GM12875 (cell line): ENCODE data around the gene U2AF2.

ENCODE experiments used
- H3K4me3 ChIP-seq: one replicate; pipeline ENCODE4 v1.5.1; 2011; ENCODE audit warnings: low read depth, low read length, control low read depth
- TF ChIP-seq, protein P1 (sequence below): IDR thresholded peaks from 2 replicates; pipeline ENCODE4 v1.5.1; 2011; ENCODE audit warnings: low read depth, mild to moderate bottlenecking, control low read depth, inconsistent platforms, low read length, moderate library complexity, borderline replicate concordance; ENCODE audit not compliant: insufficient read depth

Gene U2AF2

DNA sequence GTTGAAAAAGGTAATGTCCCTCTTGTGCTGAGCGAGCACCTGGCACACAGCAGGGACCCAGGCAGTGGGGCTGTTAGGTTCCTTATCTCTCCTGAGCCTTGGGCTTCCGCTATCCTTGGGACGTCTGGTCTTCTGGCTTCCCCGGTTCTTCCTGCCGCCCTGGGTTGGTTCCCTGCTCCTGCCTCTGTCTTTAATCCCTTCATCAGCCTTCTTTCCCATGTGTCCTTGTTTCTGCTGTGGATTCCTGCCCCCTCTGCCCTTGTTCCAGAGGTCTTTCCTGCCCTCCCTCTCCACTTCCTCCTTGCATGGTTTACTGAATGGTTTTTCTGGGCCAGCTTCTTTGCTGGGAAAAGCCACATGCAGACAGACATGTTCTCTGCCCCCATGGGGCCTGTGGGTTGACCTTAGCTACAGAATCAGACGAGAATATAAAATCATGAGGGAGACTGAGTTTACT, 22.8 kb downstream of the U2AF2 start:
- TF ChIP-seq, protein P1, sequence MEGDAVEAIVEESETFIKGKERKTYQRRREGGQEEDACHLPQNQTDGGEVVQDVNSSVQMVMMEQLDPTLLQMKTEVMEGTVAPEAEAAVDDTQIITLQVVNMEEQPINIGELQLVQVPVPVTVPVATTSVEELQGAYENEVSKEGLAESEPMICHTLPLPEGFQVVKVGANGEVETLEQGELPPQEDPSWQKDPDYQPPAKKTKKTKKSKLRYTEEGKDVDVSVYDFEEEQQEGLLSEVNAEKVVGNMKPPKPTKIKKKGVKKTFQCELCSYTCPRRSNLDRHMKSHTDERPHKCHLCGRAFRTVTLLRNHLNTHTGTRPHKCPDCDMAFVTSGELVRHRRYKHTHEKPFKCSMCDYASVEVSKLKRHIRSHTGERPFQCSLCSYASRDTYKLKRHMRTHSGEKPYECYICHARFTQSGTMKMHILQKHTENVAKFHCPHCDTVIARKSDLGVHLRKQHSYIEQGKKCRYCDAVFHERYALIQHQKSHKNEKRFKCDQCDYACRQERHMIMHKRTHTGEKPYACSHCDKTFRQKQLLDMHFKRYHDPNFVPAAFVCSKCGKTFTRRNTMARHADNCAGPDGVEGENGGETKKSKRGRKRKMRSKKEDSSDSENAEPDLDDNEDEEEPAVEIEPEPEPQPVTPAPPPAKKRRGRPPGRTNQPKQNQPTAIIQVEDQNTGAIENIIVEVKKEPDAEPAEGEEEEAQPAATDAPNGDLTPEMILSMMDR, result no peak
- peak overlapping the region; percentile 94 for H3K4me3 ChIP-seq

DNA sequence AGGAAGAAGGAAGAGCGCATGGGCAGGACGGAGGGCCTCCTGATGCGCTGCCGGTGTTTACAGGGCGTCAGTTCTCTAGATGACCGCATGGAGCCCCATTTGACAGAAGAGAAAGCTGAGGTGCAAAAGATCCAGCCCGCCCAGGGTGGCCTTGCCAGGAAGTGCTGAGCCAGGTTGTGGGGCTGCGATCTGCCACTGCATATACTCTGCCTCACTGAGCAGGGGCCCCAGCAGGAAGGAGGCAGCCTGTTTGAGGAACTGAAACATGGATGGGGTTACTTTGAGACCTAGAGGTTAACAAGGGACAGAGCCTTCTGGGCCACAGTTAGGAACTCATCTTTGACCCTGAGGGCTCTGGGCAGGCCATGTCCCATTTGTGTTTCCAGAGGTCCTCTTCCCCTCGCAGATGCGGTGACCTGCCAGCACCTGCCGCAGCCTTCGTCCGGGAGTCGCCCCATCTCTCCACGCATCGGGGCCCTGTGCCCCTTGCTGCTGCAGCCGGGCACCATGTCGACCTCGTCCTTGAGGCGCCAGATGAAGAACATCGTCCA, 23.4 kb downstream of the U2AF2 start:
- TF ChIP-seq, protein P1, result peak; percentile 70
- H3K4me3 ChIP-seq, result peak overlapping the region; percentile 94

DNA sequence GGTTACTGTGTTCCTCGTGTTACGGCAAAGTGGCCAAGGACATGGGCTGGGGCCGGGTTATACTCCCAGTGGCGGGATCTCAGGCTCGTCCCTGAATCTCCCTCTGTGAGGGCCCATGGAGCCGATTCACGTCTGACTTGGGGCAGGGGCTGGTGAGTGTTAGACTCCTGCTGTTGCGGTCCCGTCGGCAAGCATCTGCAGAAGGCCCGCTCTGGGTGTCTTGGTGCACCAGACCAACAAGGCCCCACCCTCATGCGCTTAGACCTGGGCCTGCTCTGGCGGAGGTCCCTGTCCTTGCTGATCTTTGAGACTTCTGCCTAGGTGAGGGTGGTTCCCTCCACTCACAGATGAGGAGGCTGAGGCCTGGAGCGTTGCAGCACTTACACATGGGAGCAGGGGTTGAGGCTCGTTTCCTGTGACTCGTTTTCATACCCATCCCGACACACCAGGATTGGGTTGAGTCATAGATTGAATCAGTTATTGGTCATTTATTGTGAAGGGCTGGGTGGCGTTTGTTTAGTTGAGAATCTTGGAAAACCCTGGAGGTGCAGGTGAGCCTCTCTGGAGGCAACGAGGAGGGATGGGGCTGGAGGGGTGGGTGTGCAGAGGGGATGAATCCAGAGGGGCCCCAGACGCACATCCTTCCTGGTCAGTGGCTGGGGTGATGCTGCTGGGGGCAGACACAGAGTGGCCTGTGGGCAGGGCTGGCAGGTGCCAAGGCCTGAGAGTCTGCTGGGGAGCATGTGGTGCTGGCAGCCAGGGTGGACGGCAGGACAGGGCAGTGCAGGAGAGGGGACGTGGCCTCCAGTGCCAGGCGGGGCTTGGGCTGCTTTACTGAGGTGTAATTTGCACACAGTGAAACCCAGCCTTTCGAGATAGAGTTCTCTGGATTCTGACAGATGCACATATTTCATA, 24.8 kb downstream of the U2AF2 start:
- H3K4me3 ChIP-seq, result no peak overlapping the region
- TF ChIP-seq, protein P1, result no peak

DNA sequence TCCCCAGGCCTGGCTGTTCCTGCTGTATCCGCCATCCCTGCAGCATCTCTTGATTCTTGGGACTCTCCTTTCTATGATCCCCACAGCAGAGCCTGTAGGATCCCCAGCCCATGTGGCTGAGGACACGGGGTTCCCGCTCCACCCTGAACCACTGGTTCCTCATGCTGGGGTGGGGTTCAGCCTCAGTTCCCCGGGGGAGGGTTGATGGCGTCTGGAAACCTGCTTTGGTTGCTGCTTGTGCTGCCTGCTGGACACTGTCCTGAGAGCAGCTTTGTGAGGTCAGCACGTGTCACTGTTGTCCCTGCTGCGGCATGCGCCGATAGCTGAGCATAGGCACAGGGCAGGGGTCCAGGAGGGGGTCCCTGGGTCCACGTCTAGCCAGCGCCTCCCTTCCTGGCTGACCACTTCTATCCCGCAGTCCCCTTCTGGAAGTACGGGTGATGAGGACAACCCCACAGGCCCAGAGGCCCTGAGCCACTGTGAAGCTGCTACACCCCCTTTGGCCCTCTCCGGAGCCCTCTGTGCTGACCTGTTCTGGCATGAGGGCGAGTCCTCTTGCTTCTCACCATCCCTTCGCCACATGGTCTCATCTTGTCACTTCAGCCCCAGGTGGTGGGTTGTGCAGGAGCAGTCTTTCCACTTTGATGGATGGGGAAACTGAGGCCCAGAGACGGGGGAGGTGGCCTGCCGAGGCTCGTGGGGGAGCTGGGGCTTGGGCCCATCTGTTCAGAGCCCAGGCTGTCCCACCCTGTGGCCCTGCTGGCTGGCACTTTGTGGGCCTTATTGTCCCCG, 25.7 kb downstream of the U2AF2 start:
- no peak overlapping the region for H3K4me3 ChIP-seq
- TF ChIP-seq, protein P1, result no peak

DNA sequence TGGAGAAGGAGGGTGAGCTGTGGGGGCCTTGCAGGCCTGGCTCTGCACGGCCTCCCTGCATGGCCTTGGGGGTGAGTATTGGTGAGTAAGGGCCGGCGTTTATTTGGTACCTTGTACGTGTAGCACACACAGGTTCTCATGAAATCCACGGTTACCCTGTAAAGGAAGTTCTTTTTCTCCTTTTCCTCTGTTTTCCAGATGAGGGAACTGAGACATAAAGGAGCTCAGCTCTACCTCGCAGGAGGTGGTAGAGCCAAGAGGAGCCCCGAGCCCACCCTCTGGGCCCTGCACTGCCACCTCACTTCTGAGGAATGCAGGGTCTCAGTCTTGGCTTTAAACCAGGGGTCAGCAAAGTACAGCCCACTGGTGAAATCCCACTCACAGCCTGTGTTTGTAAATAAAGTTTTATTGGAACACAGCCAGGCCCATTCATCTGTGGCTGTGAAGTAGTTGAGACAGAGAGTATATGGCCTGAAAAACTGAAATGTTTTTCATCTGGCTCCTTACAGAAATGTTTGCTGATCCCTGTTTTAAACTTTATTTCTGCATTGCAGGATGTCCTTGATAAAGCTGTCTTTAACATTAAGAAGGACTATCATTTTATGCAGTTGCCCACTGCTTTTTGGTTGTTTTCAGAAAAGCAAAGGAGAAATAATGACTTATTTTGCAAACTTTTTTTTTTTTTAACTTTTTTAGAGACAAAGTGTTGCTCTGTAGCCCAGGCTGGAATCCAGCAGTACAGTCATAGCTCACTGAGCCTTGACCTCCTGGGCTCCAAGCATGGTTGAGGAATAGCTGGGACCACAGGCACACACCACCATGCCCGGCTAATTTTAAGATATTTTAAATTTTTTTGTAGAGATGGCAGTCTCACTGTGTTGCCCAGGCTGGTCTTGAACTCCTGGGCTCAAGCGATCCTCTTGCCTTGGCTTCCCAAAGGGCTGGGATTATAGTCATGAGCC, 26.6 kb downstream of the U2AF2 start:
- H3K4me3 ChIP-seq, result no peak overlapping the region
- TF ChIP-seq, protein P1, result no peak
